Erythroblast (primary cell): ENCODE data around the gene OR2F1.

ENCODE experiments used
- GATA1 ChIP-seq: IDR thresholded peaks from 2 replicates; pipeline ENCODE4 v1.6.1; 2011; ENCODE audit warnings: low read depth, mild to moderate bottlenecking, control low read depth, low read length, moderate library complexity
- POLR2A ChIP-seq: IDR thresholded peaks from 2 replicates; pipeline ENCODE4 v1.6.1; 2011; ENCODE audit warnings: mild to moderate bottlenecking, low read length

GRCh38 chr7:143965280-143965679 lies 10.6 kb downstream of the OR2F1 start:
- TF ChIP-seq POLR2A, result no peak
- TF ChIP-seq GATA1, result no peak
